ENCODE data around the gene CBLB.

DNA sequence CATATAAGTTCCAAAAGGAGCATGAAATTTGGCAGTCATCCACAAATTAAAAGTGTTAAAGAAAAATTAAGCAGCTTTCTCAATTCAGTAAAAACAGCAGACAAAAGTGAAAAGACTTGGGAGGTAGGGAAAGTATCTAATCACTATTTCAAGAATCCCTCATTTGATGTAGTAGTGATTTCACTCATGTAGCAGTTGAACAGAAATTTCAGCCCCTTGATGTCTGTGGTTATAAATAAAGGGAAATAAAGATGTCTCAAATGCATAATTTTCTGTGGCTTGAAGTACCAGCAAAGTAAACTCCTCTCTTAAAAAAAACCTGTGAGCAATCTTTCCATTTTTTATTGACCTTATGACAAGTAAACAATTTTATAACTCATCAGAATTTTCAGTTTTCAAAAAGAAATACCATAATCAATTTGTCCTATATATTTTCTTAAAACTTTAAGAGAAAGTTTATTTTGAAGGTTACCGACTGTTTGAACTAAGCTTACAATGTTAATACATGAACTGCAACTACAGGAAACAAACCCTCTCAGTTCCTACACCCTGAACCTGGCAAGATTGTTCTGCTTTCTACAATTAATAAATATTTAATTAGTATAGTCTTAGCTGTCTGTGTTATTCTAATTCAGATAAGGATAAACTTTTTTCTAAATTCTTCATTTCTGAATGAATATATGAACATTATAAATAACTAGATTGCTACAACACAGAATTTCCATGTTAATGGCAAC, 94.2 kb downstream of the CBLB start:
- no peak for TF ChIP-seq CTCF (conservative IDR thresholded peaks at IDR 0.05)
- no peak for TF ChIP-seq ZFX (IDR thresholded peaks at IDR 0.05)

Measured in C4-2B (cell line).